ENCODE data around the gene UCP2. TPM values are rescaled to one million over a fixed set of nuclear protein-coding genes. Genes with fewer than 3 reads are reported as not detected.

The UCP2 gene
- total and polyA plus RNA-seq, 2 donors (not counting 3 experiments of a cell fraction or from before 2014, with no cell fraction given), result 16.5 to 24.0 TPM

GRCh38 chr11:73951797-73952196, 30.8 kb downstream of the UCP2 start:
- H3K27me3 ChIP-seq (ENCODE audit: control insufficient read depth in 2 of 2, insufficient read depth in 2 of 2, low read length in 2 of 2), result no peaks in the 10 kb centered on the region
- H3K4me1 ChIP-seq (ENCODE audit: control insufficient read depth, extremely low read depth, insufficient read depth, low read length), result no peaks in the 10 kb centered on the region
- intact Hi-C loops (cut with micrococcal nuclease), result no loop called here
- no peak overlapping the region for H3K9ac ChIP-seq (replicated peaks; ENCODE audit: extremely low read depth, insufficient read depth, low read length)
- no peaks in the 10 kb centered on the region for H3K79me2 ChIP-seq (ENCODE audit: control insufficient read depth, insufficient read depth, low read length)
- BruUV-seq (replicated peaks), result no TSS peak
- no peak overlapping the region for H3K27ac ChIP-seq (ENCODE audit: insufficient read depth, low read depth, low read length)
- no peak overlapping the region for H2AFZ ChIP-seq (ENCODE audit: low read depth, low read length)
- ChIA-PET POLR2A (no interaction called here), CTCF (no interaction called here)
- DNase-seq (ENCODE audit: low read depth, low spot score) (no peak), FAIRE-seq (no peak)
- no peaks in the 10 kb centered on the region for H3K36me3 ChIP-seq (ENCODE audit: control insufficient read depth in 2 of 2, extremely low read depth in 1 of 2, insufficient read depth in 2 of 2, low read length in 2 of 2)
- dilution Hi-C loops (cut with MboI; ENCODE audit: extremely low pct_ligation_motif_present, low sequenced_read_pairs), result no loop called here
- no peak overlapping the region for H3K4me3 ChIP-seq (replicated peaks in 1 of 3; ENCODE audit: insufficient read depth in 1 of 3, low read depth in 1 of 3, low read length in 3 of 3)
- no peaks in the 10 kb centered on the region for H3K9me3 ChIP-seq (replicated peaks; ENCODE audit: control insufficient read depth, insufficient read depth, low read length)
- no peaks in the 10 kb centered on the region for H3K9me1 ChIP-seq (replicated peaks; ENCODE audit: control insufficient read depth, extremely low read depth, insufficient read depth, low read length)
- no peaks in the 10 kb centered on the region for H4K20me1 ChIP-seq (replicated peaks; ENCODE audit: control insufficient read depth, extremely low read depth, insufficient read depth, low read length)
- no peak overlapping the region for H3K4me2 ChIP-seq (ENCODE audit: insufficient read depth, low read length)
- no peak for TF ChIP-seq MAX (IDR thresholded peaks at IDR 0.05; ENCODE audit: insufficient read depth, insufficient read length)
- TF ChIP-seq POLR2AphosphoS5 (IDR thresholded peaks at IDR 0.05; ENCODE audit: insufficient read depth, low read depth, low read length), result no peak
- TF ChIP-seq FOS (IDR thresholded peaks at IDR 0.05; ENCODE audit: borderline replicate concordance, insufficient read depth, low read length), result no peak
- TF ChIP-seq POLR2A (IDR thresholded peaks at IDR 0.05; ENCODE audit: low read depth, low read length), result no peak
- TF ChIP-seq CTCF (IDR thresholded peaks at IDR 0.05; ENCODE audit: extremely low read depth in 1 of 2, insufficient read depth in 1 of 2, low read depth in 1 of 2, low read length in 2 of 2), result no peak
- TF ChIP-seq JUN (IDR thresholded peaks at IDR 0.05; ENCODE audit: borderline replicate concordance, insufficient read depth, insufficient read length, low read depth), result no peak
- TF ChIP-seq MYC (IDR thresholded peaks at IDR 0.05; ENCODE audit: low read depth, low read length), result no peak
- TF ChIP-seq EZH2 (IDR thresholded peaks at IDR 0.05; ENCODE audit: borderline replicate concordance, low read depth, low read length, severe bottlenecking), result no peak
- TF ChIP-seq GATA2 (IDR thresholded peaks at IDR 0.05; ENCODE audit: insufficient read depth, insufficient read length, low read depth, low read length), result no peak
